Measurements from ENCODE around the gene PINLYP. TPM values are rescaled to one million over a fixed set of nuclear protein-coding genes. Genes with fewer than 3 reads are reported as not detected.

PINLYP gene
- total RNA-seq, 1 donor from 2014 or later = 2.3 TPM

GRCh38 chr19:43595999-43596841 lies 20.6 kb downstream of the PINLYP start, which contains the start of the genes IRGQ and ZNF576:
Gene IRGQ (minus strand): TSS chr19:43596134. CDS start chr19:43595338, 796 bp downstream.
Gene ZNF576 (plus strand): TSS chr19:43596595. CDS start chr19:43597109, 514 bp downstream.
- peak; percentile 99 for DNase-seq (ENCODE audit: low spot score)
- Mint-ChIP-seq H3K27me3 (ENCODE audit: low read depth) (no peaks in the 10 kb centered on the region), H3K9me3 (ENCODE audit: low read depth) (no peaks in the 10 kb centered on the region), H3K27ac (ENCODE audit: unreplicated experiment) (peak within 1 kb of the TSS; percentile 100), H3K4me3 (ENCODE audit: unreplicated experiment) (peak within 1 kb of the TSS; percentile 100), H3K36me3 (ENCODE audit: low read depth) (peaks cover 14% of the 10 kb centered on the region), H3K4me1 (ENCODE audit: low read depth) (peaks cover 41% of the 10 kb centered on the region)
- TF ChIP-seq CTCF (IDR thresholded peaks at IDR 0.05) = no peak

GRCh38 chr19:43596842-43597461 lies 21.4 kb downstream of the PINLYP start:
- Mint-ChIP-seq H3K4me3 (ENCODE audit: unreplicated experiment) (peak overlapping the region; percentile 100), H3K36me3 (ENCODE audit: low read depth) (peaks cover 13% of the 10 kb centered on the region), H3K27ac (ENCODE audit: unreplicated experiment) (peak overlapping the region; percentile 100), H3K9me3 (ENCODE audit: low read depth) (no peaks in the 10 kb centered on the region), H3K27me3 (ENCODE audit: low read depth) (no peaks in the 10 kb centered on the region), H3K4me1 (ENCODE audit: low read depth) (peaks cover 41% of the 10 kb centered on the region)
- TF ChIP-seq CTCF (IDR thresholded peaks at IDR 0.05) = peak; percentile 2
- DNase-seq (ENCODE audit: low spot score) = no peak

- Mint-ChIP-seq H3K4me3 (ENCODE audit: unreplicated experiment) (peak overlapping the region; percentile 100), H3K4me1 (ENCODE audit: low read depth) (peaks cover 38% of the 10 kb centered on the region), H3K27me3 (ENCODE audit: low read depth) (no peaks in the 10 kb centered on the region), H3K9me3 (ENCODE audit: low read depth) (no peaks in the 10 kb centered on the region), H3K27ac (ENCODE audit: unreplicated experiment) (peak overlapping the region; percentile 73), H3K36me3 (ENCODE audit: low read depth) (peaks cover 9% of the 10 kb centered on the region)
- TF ChIP-seq CTCF (IDR thresholded peaks at IDR 0.05) = no peak
- no peak for DNase-seq (ENCODE audit: low spot score)
Observed at GRCh38 chr19:43597876-43598275, 22.3 kb downstream of the PINLYP start.

- H3K4me3 Mint-ChIP-seq (ENCODE audit: unreplicated experiment) = no peak overlapping the region
- no peak overlapping the region for H3K27ac Mint-ChIP-seq (ENCODE audit: unreplicated experiment)
Observed at GRCh38 chr19:43598445-43599240, 23.0 kb downstream of the PINLYP start.

More at GRCh38 chr19:43598445-43599240, 23.0 kb downstream of the PINLYP start:
- TF ChIP-seq CTCF (IDR thresholded peaks at IDR 0.05) = no peak
- H3K36me3 Mint-ChIP-seq (ENCODE audit: low read depth) = peaks cover 5% of the 10 kb centered on the region
- H3K9me3 Mint-ChIP-seq (ENCODE audit: low read depth) = no peaks in the 10 kb centered on the region
- no peak for DNase-seq (ENCODE audit: low spot score)
- H3K27me3 Mint-ChIP-seq (ENCODE audit: low read depth) = no peaks in the 10 kb centered on the region
- peaks cover 33% of the 10 kb centered on the region for H3K4me1 Mint-ChIP-seq (ENCODE audit: low read depth)

Data from chondrocyte (in vitro differentiated cells).